ENCODE measurements around the gene PRLR.

Gene PRLR

DNA sequence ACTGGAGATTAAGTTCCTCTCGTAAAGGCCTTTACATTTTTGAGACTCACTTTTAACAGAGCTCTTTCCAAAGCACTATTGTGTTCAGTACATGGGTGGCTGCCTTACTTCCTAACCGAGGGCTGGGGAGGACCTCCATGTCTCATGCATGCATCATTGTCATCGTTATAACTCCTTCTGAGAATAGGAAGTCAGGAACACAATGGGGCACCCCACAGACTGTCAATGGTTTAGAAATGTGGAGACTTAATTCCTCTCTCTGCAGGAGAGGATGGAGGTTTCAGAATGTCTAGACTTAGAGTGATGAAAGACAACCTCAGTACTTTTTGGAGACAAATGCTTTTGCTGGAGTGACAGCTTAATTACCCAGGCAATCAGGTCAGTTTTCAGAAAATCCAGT is 83.9 kb downstream of the PRLR start:
- TF ChIP-seq, protein P1, sequence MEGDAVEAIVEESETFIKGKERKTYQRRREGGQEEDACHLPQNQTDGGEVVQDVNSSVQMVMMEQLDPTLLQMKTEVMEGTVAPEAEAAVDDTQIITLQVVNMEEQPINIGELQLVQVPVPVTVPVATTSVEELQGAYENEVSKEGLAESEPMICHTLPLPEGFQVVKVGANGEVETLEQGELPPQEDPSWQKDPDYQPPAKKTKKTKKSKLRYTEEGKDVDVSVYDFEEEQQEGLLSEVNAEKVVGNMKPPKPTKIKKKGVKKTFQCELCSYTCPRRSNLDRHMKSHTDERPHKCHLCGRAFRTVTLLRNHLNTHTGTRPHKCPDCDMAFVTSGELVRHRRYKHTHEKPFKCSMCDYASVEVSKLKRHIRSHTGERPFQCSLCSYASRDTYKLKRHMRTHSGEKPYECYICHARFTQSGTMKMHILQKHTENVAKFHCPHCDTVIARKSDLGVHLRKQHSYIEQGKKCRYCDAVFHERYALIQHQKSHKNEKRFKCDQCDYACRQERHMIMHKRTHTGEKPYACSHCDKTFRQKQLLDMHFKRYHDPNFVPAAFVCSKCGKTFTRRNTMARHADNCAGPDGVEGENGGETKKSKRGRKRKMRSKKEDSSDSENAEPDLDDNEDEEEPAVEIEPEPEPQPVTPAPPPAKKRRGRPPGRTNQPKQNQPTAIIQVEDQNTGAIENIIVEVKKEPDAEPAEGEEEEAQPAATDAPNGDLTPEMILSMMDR (IDR thresholded peaks at IDR 0.05), result no peak
- TF ChIP-seq ZFX (IDR thresholded peaks at IDR 0.05; ENCODE audit: borderline replicate concordance), result no peak
- H3K27ac ChIP-seq, result no peak overlapping the region

DNA sequence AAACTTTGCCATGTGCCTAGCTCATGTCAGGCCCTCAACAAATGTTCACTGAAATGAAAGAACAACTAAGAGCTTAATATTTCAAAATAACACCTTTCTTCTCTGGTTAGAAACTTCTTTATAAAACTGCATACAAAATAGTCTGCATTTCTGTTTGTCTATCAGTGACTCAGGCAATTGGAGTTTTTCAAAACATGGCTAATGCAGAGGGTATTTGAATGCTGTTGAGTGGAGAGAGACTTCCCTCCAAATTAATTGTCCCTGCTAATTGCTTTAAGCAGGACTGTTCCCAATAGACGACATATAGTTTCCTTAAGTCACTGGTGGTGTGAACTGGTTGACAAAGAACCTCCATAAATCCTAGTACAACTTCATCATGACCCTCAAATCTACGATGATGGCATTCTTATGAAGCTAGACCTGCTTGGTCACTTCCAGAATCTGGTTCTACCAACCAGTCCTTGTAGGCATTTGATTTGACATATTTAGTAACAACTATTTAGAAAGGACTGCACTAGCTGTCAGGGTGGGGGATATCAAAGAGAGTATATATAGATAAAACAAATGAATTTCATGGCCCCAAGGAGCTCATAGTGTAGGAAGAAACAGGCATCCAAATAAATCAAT is 84.5 kb downstream of the PRLR start:
- TF ChIP-seq, protein P1 (IDR thresholded peaks at IDR 0.05), result no peak
- no peak for TF ChIP-seq ZFX (IDR thresholded peaks at IDR 0.05; ENCODE audit: borderline replicate concordance)
- no peak overlapping the region for H3K27ac ChIP-seq

DNA sequence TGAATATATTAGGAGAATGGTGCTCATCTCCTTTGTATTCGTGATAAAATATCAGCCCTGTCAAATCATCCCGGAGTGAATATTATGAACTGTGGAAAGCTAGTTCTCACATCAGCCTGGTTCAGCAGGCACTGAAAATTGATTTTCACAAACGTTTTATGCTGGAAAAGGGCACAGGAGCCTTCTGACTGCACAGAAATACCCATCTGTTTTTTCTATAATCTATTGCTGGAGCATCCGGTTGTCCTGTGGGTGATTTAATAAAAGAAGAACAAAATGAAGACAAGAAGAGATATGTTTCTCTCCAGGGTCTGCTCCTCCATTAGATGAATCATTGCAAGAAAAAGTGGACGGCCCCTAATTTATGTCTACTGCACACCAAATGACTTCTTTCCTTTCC is 85.3 kb downstream of the PRLR start:
- H3K27ac ChIP-seq, result no peak overlapping the region
- no peak for TF ChIP-seq ZFX (IDR thresholded peaks at IDR 0.05; ENCODE audit: borderline replicate concordance)
- TF ChIP-seq, protein P1 (IDR thresholded peaks at IDR 0.05), result no peak

DNA sequence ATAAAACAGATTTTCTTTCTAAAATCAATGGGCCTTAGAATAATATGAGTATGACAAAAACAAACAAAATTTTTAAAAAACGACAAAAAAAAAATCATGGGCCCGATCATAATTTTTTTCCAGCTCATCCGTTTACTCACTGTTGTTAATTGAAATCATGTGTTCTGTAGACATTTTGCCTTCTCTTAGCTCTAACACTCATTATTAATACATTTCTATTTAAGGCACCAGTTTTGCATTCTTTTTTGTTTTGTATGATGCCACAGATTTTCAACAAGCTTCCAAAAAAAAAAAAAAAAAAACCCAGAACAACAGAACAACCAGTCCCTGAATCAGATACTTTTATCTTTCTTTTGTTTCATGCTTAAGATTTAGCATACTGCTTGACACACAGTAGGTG is 86.4 kb downstream of the PRLR start:
- no peak for TF ChIP-seq ZFX (IDR thresholded peaks at IDR 0.05; ENCODE audit: borderline replicate concordance)
- TF ChIP-seq, protein P1 (IDR thresholded peaks at IDR 0.05), result no peak

DNA sequence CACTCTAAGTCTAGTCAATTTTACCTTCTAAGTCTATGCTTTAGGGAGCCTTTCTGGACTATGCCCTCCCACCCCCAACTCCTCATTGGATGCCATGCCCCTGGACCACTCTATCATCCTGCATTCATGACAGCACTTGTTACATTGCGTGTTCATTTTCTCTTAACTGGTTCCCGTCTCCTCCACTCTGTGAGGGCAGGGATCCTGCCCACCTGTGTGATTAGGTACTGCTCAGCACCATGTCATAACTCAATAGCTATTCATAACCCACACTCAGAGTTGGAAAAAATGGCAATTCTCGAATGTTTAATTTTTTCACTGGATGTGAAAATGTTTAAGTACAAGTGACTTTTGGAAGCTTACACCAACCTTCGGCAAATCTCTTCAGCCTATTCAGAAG is 88.5 kb downstream of the PRLR start:
- TF ChIP-seq, protein P1 (IDR thresholded peaks at IDR 0.05), result no peak
- no peak for TF ChIP-seq ZFX (IDR thresholded peaks at IDR 0.05; ENCODE audit: borderline replicate concordance)

More for the DNA sequence above, 86.4 kb downstream of the PRLR start:
- no peak overlapping the region for H3K27ac ChIP-seq

GRCh38 chr5:35138232-35138631 is 92.1 kb downstream of the PRLR start:
- TF ChIP-seq, protein P1 (IDR thresholded peaks at IDR 0.05), result no peak
- no peak for TF ChIP-seq ZFX (IDR thresholded peaks at IDR 0.05; ENCODE audit: borderline replicate concordance)
- H3K27ac ChIP-seq, result no peak overlapping the region

More for the DNA sequence above, 88.5 kb downstream of the PRLR start:
- H3K27ac ChIP-seq, result no peak overlapping the region

GRCh38 chr5:35136386-35136785 is 93.9 kb downstream of the PRLR start:
- TF ChIP-seq ZFX (IDR thresholded peaks at IDR 0.05; ENCODE audit: borderline replicate concordance), result no peak
- TF ChIP-seq, protein P1 (IDR thresholded peaks at IDR 0.05), result no peak

More at GRCh38 chr5:35136386-35136785, 93.9 kb downstream of the PRLR start:
- H3K27ac ChIP-seq, result no peak overlapping the region

Measured in 22Rv1 (cell line).